GM12891 (cell line): ENCODE measurements around the gene UBE2O.

Experiments used
- POLR2A ChIP-seq: IDR thresholded peaks from 2 replicates; pipeline ENCODE4 v1.6.1; 2011; ENCODE audit warnings: low read depth, low read length, control low read depth
- POLR2AphosphoS5 ChIP-seq: IDR thresholded peaks from 2 replicates; pipeline ENCODE4 v1.6.1; 2011; ENCODE audit warnings: low read depth, low read length, control low read depth

DNA sequence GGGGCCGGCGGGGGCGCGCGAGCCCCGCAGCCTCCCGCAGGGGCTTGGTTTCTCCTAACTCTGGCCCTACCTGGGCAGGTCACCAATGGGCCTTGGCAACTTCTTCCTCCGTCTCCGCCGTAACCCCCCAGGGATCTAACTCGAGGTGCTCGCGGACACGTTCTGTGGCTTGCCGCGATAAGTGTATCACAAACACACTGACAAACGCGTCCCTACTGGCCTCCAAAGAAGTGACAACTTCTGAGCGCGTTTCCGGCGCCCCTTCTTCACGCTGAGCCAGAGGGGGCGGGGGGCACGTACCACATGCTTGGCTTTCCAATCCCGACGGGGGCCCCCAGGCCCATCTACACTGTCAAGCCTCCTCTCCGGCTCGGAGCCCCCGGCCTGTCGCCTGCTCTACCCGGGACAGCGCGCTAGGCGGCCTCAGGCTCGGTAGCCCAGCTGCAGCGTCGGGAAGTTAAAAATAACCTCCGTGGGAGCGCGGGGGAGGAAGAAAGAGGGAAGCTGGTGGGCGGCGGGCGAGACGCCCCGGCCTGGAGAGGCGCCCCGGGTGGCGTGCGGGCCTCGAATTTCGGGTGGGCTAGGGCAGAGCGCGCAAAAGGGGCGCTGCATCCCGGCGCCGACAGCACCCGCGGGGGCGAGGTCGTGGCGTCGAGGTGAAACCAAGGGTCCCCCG is 69.3 kb downstream of the UBE2O start:
- TF ChIP-seq POLR2A: no peak
- no peak for TF ChIP-seq POLR2AphosphoS5
